ENCODE measurements around the gene PGLYRP4. TPM values are rescaled to one million over a fixed set of nuclear protein-coding genes. Genes with fewer than 3 reads are reported as not detected.
A peak's percentile ranks its signal among the peaks of the same experiment; 100 is the strongest.

PGLYRP4 gene
- total RNA-seq, 1 donor from 2014 or later, result not detected

- no peak for DNase-seq (ENCODE audit: low read depth in 2 of 2)
Measured at GRCh38 chr1:153292740-153293479, 55.7 kb downstream of the PGLYRP4 start.

GRCh38 chr1:153292185-153292584 lies 56.5 kb downstream of the PGLYRP4 start:
- DNase-seq (ENCODE audit: low read depth in 2 of 2), result no peak

- DNase-seq (ENCODE audit: low read depth in 2 of 2), result no peak
Measured at GRCh38 chr1:153291514-153291913, 57.1 kb downstream of the PGLYRP4 start.

- peak in 1 of 2 donors; percentile 4 for DNase-seq (ENCODE audit: low read depth in 2 of 2)
Measured at GRCh38 chr1:153288634-153289275, 59.9 kb downstream of the PGLYRP4 start.

Other genes with a start within 250 kb of the PGLYRP4 start
- not detected in 2 replicates for gene SPRR2F, start 235.3 kb downstream of the PGLYRP4 start, total RNA-seq
- not detected in 2 replicates for gene SPRR2G, start 198.0 kb downstream of the PGLYRP4 start, total RNA-seq
- not detected in 2 replicates for gene LELP1, start 145.4 kb downstream of the PGLYRP4 start, total RNA-seq
- gene PRR9, start 131.3 kb downstream of the PGLYRP4 start, total RNA-seq, result not detected in 2 replicates
- gene LORICRIN, start 89.2 kb downstream of the PGLYRP4 start, total RNA-seq, result not detected in 2 replicates
- gene PGLYRP3, start 35.9 kb downstream of the PGLYRP4 start, total RNA-seq, result not detected in 2 replicates
- gene S100A9, start 9.0 kb upstream of the PGLYRP4 start, total RNA-seq, result 0.22 and 1.2 TPM in 2 replicates
- not detected in 2 replicates for gene S100A12, start 26.8 kb upstream of the PGLYRP4 start, total RNA-seq
- gene S100A8, start 42.2 kb upstream of the PGLYRP4 start, total RNA-seq, result not detected in 2 replicates
- not detected in 2 replicates for gene S100A7A, start 67.7 kb upstream of the PGLYRP4 start, total RNA-seq
- not detected in 2 replicates for gene S100A7, start 111.8 kb upstream of the PGLYRP4 start, total RNA-seq
- 524 and 1,217 TPM in 2 replicates for gene S100A6, start 187.2 kb upstream of the PGLYRP4 start, total RNA-seq
- gene S100A5, start 192.1 kb upstream of the PGLYRP4 start, total RNA-seq, result not detected in 2 replicates
- 0.60 and 5.4 TPM in 2 replicates for gene S100A4, start 197.0 kb upstream of the PGLYRP4 start, total RNA-seq
- gene S100A3, start 200.4 kb upstream of the PGLYRP4 start, total RNA-seq, result 0.20 and 2.8 TPM in 2 replicates
- gene S100A2, start 217.0 kb upstream of the PGLYRP4 start, total RNA-seq, result 0.79 and 1.7 TPM in 2 replicates

Data from lung microvascular endothelial cell (primary cell).